Measurements from ENCODE around the gene ASGR1.
"Not testable (repeated sequence)": the region's sequence is repeated elsewhere in the genome, so short reads cannot be mapped to it uniquely, and the experiment has no call there.

ASGR1 gene

DNA sequence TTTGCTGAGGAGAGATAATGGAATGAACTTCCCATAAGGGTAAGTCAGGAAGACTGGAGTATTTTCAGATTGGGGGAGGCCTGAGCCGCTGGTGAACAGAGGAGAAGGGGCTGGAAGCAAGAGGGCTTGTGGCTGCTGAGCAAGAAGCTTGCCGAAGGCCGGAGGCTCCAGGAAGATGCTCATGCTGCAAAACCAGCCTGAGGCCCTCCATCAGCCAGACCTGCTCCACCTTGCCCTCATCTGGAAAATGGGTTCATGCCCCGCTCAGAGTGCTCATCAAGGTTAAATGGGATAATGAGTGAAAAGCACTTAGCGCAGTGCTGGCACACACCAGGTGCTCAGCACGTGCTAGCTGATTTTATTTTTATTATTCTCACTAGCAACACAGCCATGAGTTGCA, 5.5 kb upstream of the ASGR1 start:
- no peak for DNase-seq

DNA sequence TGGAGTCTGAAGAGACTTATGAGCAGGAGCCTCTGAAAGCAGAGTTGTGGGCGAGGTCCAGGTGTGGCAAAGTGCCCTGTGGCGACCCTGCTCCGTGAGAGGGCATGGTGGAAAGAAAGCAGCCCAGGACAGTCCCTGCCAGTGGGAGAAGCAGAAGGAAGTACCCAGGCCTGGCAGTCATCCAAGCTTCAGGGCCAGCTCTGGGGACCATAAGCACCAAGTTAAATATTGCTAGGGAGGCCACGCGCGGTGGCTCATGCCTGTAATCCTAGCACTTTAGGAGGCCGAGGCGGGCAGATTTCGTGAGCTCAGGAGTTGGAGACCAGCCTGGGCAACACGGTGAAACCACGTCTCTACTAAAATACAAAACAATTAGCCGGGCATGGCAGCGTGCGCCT, 4.9 kb upstream of the ASGR1 start:
- no peak for DNase-seq

DNA sequence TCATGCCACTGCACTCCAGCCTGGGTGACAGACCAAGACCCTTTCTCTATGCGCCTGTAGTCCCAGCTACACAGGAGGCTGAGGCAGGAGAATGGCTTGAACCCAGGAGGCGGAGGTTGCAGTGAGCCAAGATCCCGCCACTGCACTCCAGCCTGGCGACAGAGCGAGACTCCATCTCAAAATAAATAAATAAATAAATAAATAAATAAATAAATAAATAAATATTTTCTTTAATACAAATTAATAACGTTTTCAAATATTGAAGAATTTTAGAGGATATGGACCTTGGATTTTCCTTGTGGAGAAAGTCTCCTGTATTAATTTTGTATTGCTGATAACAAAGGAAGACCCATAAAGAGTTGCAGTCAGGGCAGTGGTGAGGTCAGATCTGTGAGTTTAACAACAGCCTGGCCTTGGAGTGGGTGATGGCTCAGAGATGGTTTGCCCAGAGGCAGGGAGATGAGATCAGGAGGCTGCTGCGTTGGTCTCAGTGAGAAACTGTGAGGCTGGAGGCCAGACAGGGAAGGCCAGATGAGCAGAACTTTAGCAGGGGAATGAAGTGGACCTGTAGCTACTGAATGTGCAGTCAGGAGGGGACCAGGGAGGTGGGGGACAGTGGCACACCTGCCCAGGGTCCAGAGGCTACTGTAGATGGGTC, 4.4 kb upstream of the ASGR1 start:
- no peak for DNase-seq

DNA sequence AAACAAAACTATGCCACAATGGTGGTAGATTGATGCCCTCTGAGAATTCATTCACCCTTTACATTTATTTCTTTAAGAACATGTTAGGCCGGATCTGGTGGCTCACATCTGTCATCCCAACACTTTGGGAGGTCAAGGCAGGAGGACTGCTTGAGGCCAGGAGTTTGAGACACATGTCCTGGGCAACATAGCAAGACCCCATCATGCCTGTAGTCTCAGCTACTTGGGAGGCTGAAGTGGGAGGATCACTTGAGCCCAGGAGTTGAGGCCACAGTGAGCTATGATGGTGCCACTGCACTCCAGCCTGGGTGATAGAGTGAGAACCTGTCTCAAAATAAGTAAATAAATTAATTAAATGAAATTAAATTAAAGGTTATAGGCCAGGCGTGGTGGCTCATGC, 2.9 kb upstream of the ASGR1 start:
- DNase-seq, result not testable (repeated sequence)

DNA sequence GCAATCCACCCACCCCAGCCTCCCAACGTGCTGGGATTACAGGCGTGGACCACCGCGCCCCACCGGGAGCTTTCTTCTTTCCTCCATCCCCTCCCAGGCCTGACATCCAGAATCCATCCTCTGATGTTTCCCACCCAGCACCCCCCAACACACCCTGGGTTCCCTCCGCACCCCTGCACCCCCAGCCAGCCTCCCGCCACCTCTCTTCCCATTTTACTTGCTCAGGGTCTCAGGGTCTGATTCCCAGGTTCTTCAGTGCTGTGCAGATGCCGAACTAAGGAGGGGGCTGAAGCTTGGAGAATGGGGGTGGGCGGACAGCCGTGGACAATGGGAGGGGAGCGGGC, 225 bp downstream of the ASGR1 start:
- DNase-seq, result no peak

DNA sequence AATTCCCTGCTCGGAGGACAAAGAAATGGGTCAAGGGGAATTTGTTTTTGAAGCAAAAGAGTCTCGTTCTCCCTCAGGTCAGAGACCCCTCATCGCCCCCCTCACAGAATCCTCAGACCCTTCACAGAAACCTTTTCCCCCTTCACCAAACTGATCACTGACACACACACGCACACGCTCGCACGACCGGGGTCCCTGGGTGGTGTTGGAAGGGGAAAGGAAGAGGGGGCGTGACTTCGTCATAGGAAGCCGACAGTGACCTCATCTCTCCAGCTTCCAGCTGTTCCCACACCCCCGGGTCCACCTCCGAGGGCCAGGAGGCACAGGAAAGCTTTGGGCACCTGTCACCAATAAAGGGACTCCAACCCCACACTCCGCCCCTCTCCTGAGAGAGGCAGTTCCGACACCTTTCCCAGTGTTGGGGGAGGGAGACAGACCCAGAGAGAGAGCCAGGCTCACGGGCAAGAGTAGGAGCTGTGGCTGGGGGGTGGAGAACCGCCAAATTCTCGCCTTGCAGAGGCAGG, 1.2 kb downstream of the ASGR1 start:
- no peak for DNase-seq

DNA sequence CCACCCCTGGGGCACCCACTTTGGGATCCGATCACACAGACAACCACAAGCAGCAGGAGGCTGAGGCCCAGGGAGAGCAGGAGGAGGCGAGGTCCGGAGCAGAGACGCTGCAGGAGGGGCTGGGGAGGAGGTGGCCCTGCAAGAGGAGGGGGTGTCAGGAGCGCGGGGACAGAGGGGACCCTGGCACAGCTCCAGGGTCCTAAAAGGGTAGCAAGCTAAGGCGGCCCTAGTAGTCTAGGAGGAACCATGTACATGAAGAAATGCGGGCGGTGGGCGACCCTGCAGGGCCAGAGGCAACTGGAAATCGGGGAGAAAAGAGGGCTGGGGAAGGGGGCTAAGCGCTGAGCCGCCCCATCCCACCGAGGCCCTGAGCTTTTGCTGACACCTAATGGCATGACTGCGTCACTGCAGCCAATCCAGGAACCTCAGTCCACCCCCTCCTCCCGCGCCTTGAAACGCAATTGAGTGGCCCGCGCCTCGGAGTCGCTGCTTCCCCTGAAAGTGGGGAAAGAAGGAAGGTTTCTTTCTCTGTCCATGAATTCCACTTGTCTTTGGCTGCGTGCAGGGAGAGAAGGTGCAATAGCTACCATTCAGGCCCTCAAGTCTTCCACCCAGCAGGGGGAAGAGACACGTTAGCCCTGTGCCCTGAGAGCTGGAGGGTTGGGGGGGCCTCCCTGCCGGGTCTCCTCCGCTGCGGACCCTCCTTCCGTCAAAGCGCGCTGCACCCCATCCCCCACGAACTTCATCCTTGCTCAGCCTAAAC, 1.8 kb downstream of the ASGR1 start:
- DNase-seq, result peak; percentile 33

DNA sequence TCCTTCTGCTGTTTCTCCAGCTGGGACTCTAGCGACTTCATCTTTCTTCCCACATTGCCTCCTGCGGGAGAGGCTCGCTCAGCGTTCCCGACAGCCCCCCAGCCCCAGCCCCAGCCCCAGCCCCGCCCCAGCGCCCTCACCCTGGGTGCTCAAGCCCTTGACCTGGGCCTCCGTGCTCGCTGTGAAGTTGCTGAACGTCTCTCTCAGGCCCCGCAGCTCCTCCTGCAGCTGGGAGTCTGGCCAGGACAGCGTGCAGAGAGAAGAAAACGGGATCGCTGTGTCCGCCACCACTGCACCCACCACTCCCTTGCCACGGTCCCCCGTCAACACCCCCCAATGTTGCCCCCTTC, 2.4 kb downstream of the ASGR1 start:
- no peak for DNase-seq

DNA sequence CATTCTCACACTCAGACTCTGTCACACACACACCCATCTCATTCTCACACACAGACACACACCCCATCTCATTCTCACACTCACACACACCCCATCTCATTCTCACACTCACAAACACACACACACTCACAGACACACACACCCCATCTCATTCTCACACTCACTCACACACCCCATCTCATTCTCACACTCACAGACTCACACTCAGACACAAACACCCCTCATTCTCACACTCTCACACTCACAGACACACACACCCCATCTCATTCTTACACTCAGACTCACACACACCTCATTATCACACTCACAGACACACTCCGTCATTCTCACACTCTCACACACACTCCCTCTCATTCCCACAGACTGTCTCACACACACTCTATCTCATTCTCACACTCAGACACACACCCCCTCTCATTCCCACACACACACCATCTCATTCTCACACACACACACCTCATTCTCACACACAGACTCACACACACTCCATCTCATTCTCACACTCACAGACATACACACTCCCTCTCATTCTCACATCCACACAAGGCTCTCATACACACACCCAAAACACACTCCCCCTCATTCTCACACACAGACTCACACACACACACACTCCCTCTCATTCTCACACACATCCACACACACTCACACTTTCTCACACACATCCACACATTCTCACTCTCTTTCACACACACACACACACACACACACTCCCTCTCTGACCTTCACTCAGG, 2.9 kb downstream of the ASGR1 start:
- DNase-seq, result no peak

DNA sequence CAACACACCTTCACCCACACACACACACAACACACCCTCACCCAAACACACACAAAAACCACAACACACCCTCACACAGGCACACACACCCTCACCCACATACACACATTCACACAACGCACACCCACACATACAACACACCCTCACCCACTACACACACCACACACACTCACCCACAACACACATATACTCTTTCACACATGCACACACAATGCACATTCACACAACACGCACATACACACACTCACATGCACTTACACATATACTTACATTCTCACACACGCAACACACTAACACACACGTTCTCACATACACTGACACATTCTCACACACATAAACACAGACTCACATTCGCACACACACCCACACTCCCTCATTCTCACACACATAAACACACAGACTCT, 3.8 kb downstream of the ASGR1 start:
- DNase-seq, result no peak

DNA sequence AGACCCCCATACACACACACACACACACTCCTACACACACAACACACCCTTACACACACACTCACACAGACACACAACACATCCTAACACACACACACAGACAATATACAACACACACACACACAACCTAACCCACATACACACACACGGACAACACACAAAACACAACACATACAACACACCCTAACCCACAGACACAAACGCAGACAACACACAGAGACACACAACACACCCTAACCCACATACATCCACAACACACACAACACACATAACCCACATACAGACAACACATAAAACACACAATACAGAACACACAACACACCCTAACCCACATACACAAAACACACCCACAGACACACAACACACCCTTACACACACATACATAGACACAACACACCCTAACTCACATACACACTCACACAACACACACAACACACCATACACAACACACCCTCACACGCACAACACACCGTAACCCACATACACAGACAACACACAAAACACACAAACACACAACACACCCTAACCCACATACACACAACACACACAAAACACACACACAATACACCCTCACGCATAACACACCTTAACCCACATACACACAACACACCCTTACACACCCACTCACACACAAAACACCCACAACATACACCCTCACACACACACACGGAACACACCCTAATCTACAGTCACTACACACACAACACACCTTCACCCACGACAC, 4.4 kb downstream of the ASGR1 start:
- DNase-seq, result no peak

DNA sequence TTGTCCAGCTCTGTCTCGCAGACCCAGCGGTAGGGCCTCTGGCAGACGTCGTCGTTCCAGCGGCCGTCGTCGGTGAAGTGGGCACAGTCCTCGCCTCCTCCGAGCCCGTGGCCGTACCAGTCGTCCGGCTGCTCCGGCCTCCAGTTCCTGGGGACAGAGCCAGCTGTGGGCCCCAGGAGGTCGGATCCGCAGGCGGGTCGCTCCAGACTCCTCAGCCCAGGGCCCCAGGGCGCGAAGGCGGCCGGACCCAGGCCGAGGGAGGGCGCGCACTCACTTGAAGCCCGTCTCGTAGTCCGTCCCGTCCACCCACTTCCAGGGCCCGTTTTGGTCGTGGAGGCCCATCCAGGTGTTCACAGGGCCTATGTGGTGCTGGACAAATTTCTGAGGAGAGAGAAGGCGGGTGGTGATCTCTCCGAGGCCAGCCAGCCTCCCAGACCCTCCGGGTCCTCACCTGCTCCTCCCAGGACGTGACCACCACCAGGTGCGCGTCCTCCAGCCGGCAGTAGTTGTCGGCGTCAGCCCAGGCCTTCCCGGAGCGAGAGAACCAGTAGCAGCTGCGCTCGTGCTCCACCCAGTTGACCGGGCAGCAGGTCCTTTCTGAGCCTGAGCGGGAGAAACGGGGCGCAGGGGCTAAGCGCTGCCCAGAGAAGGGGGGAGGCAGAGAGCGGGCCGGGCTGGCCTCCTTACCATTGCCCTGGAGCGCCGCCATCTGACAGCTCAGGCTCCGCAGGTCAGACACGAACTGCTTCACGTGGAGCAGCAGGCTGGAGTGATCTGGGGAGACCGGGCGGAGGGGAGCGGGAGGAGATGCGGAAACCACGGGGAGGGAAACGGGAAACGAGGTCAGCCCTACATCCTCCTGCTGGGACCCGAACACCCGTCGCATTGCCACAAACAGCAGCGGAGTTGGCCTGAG, 5.2 kb downstream of the ASGR1 start:
- DNase-seq, result no peak

DNA sequence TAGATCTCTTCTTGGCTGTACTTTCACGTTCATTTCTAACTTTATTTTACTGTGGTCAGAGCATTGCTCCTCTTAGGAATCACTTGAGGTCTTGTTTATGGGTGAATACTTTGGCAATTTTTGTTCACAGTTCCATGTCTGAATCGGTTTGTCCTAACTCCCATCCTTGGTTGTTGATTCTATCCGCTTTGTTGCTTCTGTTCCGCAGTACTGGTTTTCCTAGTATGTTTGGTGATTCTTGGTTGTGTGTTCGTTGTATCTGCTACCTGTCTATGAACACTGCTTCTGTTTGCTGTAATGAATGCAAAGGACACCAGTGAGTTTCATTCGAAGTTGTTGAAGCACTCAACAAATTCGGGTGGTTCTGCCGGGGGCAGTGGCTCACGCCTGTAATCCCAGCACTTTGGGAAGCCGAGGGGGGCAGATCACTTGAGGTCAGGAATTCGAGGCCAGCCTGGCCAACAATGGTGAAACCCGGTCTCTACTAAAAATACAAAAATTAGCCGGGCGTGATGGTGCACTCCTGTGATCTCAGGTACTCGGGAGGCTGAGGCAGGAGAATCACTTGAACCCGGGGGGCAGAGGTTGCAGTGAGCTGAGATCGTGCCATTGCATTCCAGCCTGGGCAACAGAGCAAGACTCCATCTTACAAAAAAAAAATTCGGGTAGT, 6.5 kb downstream of the ASGR1 start:
- DNase-seq, result not testable (repeated sequence)

DNA sequence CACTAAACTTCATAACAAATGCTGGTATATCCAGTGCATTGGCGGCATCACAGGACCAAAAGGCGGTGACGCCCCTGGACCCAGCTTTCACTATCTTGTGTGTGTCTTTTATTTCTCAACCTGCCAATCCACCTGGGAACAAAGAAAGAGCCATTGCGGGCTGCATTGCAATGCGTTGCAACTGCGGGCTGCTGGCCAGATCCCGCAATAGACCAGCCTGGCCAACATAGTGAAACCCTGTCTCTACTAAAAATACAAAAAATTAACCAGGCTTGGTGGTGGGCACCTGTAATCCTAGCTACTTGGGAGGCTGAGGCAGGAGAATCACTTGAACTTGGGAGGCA, 9.6 kb downstream of the ASGR1 start:
- not testable (repeated sequence) for DNase-seq

DNA sequence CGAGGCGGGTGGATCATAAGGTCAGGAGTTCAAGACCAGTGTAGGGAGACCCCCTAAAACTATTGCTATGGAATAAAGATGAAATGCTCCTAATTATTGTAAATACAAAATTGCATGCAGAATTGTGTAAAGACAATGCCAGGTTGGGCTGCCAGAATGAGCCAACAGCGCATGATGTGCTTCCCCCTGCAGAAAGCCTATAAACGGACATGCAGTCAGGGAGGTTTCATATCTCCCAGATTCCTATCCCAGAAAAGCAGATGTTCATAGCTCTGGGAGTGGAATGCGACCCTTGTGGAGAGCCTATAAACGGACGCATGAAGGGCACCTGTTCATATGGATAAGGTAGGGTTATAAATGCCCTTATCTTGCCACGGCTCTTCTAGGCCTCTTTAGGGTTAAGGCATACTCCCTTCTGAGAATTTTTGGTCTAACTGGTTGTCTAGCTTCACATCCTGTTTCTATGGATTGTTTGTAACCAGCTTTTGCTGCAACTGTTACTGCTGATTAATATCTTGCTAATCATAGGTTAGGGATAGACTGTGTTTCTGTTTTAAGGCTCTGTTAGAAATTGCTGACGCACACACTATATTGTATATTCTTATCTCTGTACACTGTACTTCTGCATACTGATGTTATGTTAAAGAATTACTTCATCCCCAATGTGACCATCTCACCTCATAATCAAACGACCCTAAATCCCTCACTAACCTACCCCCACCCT, 10.2 kb downstream of the ASGR1 start:
- DNase-seq, result not testable (repeated sequence)

DNA sequence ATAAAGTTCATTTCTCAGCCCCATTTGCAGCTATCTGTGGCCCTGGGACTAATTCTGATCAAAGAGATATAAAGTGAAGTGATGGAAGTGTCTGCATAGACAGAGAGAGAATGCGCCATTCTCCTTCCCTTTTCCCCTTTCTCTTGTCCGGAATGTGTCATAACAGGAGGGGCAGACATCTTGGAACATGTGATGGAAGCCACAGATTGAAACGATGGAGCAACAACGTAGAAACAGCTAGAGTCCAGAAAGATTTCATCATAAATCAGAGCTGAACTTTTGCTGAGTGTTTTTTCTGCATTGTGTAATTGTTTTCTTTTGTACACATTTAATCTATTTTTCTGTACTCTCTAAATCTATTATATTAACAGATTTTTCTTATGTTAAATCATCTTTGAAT, 11.3 kb downstream of the ASGR1 start:
- DNase-seq, result no peak

DNA sequence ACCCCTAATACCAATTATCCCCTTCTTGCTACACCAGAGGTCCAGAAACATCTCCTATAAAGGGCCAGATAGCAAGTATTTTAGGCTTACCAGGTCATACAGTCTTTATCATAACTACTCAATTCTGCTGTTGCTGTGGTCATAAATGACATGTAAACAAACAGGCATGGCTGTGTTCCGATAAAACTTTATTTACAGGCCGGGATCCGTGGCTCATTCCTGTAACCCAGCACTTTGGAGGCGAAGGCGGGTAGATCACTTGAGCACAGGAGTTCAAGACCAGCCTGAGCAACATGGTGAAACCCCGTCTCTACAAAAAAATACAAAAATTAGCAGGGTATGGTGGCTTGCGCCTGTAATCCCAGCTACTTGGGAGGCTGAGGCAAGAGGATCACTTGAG, 12.3 kb downstream of the ASGR1 start:
- no peak for DNase-seq

DNA sequence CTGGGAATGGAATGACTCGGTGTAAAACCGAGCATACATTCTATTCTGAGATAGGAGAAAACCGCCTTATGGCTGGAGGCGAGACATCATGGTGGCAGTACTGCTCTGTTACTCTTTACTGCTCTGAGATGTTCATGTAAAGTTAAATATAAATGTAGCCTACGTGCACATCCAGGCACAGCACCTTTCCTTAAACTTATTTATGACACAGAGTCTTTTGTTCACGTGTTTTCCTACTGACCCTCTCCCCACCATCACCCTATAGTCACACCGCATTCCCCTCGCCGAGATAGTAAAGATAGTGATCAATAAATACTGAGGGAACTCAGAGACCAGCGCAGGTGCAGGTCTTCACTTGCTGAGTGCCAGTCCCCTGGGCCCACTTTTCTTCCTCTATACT, 19.6 kb downstream of the ASGR1 start:
- DNase-seq, result not testable (repeated sequence)

DNA sequence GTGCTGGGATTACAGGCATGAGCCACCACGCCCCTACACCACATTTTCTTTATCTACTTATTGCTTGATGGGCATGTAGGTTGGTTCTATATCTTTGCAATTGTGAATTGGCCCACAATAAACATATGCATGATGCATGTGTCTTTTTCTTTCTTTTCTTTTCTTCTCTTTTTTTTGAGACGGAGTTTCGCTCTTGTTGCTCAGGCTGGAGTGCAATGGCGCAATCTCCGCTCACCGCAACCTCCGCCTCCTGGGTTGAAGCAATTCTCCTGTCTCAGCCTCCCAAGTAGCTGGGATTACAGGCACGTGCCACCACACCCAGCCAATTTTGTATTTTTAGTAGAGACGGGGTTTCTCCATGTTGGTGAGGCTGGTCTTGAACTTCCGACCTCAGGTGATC, 20.7 kb downstream of the ASGR1 start:
- DNase-seq, result not testable (repeated sequence)

DNA sequence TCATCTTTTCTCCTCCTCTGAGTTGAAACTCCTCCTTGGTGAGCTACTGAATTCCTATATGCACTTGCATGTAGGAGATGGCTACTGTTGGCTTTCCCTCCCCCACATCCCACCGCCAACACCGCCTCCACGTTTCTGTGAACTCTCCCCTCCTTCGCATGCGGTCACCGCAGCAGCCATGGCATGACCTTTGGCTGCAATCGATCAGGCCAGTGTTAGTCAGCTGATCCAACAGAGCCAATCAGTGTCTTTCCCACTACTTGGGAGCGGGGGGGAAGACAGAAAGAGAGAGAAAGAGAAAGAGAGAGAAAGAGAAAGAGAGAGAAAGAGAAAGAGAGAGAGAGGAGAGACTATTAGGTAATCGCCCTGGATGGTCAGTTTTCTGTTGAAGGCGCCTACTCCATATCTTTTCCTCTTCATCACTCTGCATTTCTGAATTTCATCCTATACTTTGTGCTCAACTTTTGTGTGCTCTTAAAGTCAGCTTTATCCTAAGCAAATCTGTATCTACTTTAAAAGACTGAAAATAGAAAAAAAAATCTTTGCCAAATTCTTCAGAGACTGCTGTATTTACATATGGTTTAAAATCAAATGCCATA, 22.7 kb downstream of the ASGR1 start:
- no peak for DNase-seq

DNA sequence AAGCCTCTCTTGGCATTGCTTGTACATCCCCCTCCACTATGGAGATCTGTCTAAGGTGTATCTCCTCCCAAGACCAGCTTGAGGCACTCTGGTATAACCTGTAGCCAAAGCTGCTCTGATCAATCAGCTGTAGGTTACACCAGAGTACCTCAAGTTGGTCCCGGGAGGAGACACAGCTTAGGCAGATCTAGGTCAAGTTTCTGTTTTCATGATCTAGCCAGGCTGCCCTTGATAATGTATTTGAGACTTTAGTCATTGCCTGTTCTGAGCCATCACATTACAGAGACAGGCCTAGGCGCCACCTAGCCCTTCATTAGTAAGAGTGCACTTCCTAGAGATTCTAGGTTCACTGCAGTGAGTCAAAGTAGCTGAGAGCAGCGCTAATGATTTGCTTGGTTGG, 31.4 kb downstream of the ASGR1 start:
- no peak for DNase-seq

Measured in amniotic stem cell (primary cell).